ENCODE data around the gene SKAP1. TPM values are rescaled to one million over a fixed set of nuclear protein-coding genes. Genes with fewer than 3 reads are reported as not detected.

SKAP1 gene
- total RNA-seq, 4 donors from 2014 or later = not detected

GRCh38 chr17:48269209-48269608 is 160.8 kb downstream of the SKAP1 start:
- no peaks in the 10 kb centered on the region for H3K36me3 ChIP-seq
- in situ Hi-C loops (cut with MboI; ENCODE audit: low sequenced_read_pairs in 4 of 4) (no loop called here), intact Hi-C loops (cut with DNase I; ENCODE audit: low total_unique reads) (no loop called here)
- TF ChIP-seq, protein P1, sequence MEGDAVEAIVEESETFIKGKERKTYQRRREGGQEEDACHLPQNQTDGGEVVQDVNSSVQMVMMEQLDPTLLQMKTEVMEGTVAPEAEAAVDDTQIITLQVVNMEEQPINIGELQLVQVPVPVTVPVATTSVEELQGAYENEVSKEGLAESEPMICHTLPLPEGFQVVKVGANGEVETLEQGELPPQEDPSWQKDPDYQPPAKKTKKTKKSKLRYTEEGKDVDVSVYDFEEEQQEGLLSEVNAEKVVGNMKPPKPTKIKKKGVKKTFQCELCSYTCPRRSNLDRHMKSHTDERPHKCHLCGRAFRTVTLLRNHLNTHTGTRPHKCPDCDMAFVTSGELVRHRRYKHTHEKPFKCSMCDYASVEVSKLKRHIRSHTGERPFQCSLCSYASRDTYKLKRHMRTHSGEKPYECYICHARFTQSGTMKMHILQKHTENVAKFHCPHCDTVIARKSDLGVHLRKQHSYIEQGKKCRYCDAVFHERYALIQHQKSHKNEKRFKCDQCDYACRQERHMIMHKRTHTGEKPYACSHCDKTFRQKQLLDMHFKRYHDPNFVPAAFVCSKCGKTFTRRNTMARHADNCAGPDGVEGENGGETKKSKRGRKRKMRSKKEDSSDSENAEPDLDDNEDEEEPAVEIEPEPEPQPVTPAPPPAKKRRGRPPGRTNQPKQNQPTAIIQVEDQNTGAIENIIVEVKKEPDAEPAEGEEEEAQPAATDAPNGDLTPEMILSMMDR (IDR thresholded peaks at IDR 0.05 in 4 of 5, conservative IDR thresholded peaks at IDR 0.05 in 1 of 5) = no peak
- H3K9me3 ChIP-seq = no peaks in the 10 kb centered on the region
- no peak overlapping the region for H3K27ac ChIP-seq
- ATAC-seq (no peak), DNase-seq (no peak)
- H3K27me3 ChIP-seq = no peaks in the 10 kb centered on the region
- no peak overlapping the region for H3K4me3 ChIP-seq
- H3K4me1 ChIP-seq = peaks cover 16 to 19% of the 10 kb centered on the region in 2 donors

DNA sequence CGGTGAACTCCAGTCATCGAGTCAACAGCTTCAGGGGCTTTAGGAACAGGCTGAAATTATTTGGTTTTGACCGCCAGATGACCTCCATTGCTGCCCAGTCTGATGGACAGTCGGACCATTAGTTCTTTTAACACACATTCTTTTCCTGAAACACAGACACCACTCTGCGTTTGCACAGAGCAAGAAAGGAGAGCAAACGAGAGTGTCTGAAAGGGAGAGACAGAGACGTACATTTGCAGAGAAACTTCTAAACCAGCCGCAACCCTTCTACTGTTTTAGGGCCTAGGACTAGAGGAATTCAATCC is 166.3 kb downstream of the SKAP1 start:
- ATAC-seq = no peak
- in situ Hi-C loops (cut with MboI; ENCODE audit: low sequenced_read_pairs in 4 of 4) (no loop called here), intact Hi-C loops (cut with DNase I; ENCODE audit: low total_unique reads) (no loop called here)
- Histone ChIP-seq H3K4me3 (no peak overlapping the region), H3K9me3 (no peaks in the 10 kb centered on the region), H3K4me1 (peaks cover 0 to 5% of the 10 kb centered on the region in 2 donors), H3K36me3 (no peaks in the 10 kb centered on the region), H3K27ac (no peak overlapping the region), H3K27me3 (no peaks in the 10 kb centered on the region)
- no peak for TF ChIP-seq POLR2A (IDR thresholded peaks at IDR 0.05)
- TF ChIP-seq, protein P1 (IDR thresholded peaks at IDR 0.05 in 4 of 5, conservative IDR thresholded peaks at IDR 0.05 in 1 of 5) = no peak
- no peak for DNase-seq

GRCh38 chr17:48262982-48263730 is 166.9 kb downstream of the SKAP1 start:
- intact Hi-C loops (cut with DNase I; ENCODE audit: low total_unique reads) (no loop called here), in situ Hi-C loops (cut with MboI; ENCODE audit: low sequenced_read_pairs in 4 of 4) (no loop called here)
- Histone ChIP-seq H3K9me3 (no peaks in the 10 kb centered on the region), H3K4me1 (peaks cover 0 to 5% of the 10 kb centered on the region in 2 donors), H3K27ac (no peak overlapping the region), H3K4me3 (no peak overlapping the region), H3K36me3 (no peaks in the 10 kb centered on the region), H3K27me3 (no peaks in the 10 kb centered on the region)
- DNase-seq = no peak
- ATAC-seq = no peak
- TF ChIP-seq POLR2A (IDR thresholded peaks at IDR 0.05) = no peak
- TF ChIP-seq, protein P1 (IDR thresholded peaks at IDR 0.05 in 4 of 5, conservative IDR thresholded peaks at IDR 0.05 in 1 of 5) = peak in 3 of 5 experiments; percentile 8 to 50 (median 25)

- in situ Hi-C loops (cut with MboI; ENCODE audit: low sequenced_read_pairs in 4 of 4) = no loop called here
- no peak for ATAC-seq
- TF ChIP-seq POLR2A (IDR thresholded peaks at IDR 0.05) = no peak
- TF ChIP-seq, protein P1 (IDR thresholded peaks at IDR 0.05 in 4 of 5, conservative IDR thresholded peaks at IDR 0.05 in 1 of 5) = no peak
- intact Hi-C loops (cut with DNase I; ENCODE audit: low total_unique reads) = no loop called here
- DNase-seq = no peak
- no peaks in the 10 kb centered on the region for H3K27me3 ChIP-seq
- H3K27ac ChIP-seq = no peak overlapping the region
- H3K4me1 ChIP-seq = peaks cover 0 to 5% of the 10 kb centered on the region in 2 donors
- H3K9me3 ChIP-seq = no peaks in the 10 kb centered on the region
- no peaks in the 10 kb centered on the region for H3K36me3 ChIP-seq
- no peak overlapping the region for H3K4me3 ChIP-seq
Observed at GRCh38 chr17:48261297-48261880, 168.6 kb downstream of the SKAP1 start.

Data from gastrocnemius medialis (tissue), 4 donors.